Activated T-helper 9 cell treated with anti-CD3 and anti-CD28 coated beads, Interleukin-2, amount 50 U/mL, for 16 hours (primary cell): ENCODE data around the gene SERPINB5.

ENCODE experiments used
- DNase-seq: peaks from one replicate; pipeline ENCODE4 v3.0.0-alpha.2; 2020; ENCODE audit warnings: low read depth

Gene SERPINB5

DNA sequence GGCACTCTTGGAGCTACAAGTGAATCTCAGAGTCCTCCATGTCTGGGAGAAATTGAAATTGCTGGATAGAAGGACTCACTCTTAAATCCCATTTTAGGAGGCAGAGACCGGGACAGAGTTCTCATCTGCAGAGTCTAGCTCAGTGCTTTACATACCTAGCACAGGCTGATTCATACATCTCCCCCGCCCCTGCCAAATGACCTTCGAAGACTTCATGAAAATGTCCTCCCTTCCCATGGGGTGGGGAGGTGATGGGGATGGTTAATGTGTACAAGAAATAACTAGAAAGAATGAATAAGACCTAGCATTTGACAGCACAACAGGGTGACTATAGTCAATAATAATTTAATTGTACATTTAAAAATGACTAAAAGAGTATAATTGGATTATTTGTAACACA is 8.2 kb upstream of the SERPINB5 start:
- no peak for DNase-seq

DNA sequence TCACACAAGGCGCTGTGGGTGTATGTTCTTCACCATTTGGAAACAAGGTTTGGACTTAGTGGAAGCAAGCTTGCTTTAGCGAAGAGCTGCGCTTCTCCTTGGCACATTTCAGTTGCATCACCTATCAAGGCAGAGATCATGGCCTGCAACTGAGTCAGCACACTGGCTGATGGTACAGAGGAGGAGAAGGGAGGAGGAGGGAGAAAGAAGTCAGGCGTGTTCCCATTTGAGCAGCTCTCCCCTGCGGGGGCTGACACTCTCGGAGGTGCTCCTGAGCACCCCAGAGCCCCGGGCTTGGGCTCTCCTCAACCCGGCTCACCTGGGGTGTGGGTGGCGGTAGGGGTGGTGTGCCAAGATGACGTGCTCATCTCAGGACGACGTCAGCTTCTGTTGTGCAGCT is 6.0 kb upstream of the SERPINB5 start:
- DNase-seq: no peak

DNA sequence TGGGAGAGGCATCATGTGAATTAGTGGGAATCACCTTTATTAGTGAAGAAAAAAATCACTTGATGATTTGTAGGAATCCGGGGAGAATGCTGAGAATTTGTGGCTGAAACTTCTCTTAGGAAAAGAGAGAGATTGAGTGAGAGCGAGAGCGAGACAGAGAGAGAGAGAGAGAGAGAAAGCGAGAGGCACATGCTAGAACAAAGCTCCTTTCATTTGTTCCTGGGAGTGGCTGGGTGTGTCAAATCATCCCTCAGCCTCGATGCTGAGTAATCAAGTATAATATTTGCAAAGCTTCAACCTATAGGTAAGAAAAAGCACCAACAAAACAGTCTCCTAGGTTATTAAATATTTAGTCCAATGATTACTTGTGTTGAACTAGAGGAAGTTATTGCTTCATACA is 4.4 kb upstream of the SERPINB5 start:
- DNase-seq: no peak

DNA sequence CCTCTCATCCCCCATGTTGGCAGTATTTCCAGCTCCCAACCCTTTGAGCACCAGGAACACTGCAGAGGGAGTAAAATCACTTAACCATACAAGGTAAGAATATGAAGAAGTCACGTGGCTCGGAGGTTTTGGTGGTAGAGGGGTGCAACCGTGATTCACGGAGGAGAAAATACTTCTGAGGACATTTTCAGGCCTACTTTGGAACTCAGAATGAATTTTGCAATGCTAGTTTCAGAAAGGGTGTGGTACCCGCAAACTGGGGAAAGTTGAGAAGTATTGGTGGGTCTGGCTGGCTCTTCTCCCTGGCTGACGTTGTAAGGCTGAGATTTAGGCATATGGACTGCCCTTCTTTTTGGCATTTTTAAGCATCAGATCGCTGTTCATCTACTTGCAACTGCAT is 442 bp downstream of the SERPINB5 start:
- DNase-seq: no peak

DNA sequence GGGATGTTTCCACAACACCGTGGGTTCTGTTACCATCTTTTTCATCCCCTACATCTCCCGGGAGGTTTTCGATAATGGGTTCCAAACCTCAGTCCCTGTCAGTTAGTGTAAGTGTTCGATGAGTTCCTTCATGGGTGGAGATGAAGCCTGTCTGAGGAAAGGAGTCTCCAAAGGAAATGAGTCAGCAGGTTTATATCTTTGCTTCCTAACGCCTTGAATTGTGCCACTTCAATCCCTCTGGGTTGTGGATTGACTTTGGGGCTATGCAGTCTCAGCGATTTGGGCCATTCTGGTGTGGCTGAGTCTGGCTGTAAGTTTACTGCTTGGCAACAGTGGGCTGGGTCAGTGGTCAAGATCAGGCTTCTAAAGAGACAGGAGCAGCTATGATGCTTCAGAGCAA is 1.2 kb downstream of the SERPINB5 start:
- no peak for DNase-seq

DNA sequence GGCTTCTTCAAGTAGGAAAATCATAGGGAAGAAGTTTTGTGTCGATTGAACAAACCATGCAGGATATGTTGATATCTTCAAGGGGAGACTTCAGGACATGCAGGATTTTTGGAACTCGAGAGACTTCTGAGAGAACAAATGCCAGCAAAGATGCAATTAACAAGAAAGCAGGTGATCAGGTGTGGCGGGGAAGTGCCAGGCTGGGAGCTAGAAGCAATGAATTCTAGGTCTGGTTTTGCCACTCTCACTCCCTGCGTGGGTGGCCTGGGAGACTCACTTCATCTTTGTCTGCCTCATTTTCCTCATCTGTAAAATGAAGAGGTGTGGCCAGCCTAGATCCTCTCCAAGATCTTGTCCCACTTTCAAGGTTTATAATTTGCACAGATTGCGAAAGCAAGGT is 3.1 kb downstream of the SERPINB5 start:
- no peak for DNase-seq

DNA sequence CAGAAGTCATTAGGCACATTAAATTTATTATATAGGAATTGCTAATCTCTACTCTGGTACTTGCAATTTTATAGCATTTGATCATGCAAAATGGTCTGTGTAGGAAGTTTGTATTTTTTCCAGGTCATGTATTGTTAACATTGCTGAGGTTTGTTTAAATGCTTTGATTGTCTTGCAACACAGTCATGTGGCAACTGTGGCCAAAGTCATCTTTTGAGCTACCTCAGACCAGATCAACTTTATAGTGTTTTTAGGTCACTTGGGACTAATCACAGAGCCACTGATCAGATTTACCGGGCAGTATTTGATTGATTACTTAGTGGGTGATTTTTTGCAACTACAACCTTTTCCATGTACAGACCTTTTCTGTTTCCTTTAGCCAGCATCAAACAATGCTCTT is 3.7 kb downstream of the SERPINB5 start:
- no peak for DNase-seq

DNA sequence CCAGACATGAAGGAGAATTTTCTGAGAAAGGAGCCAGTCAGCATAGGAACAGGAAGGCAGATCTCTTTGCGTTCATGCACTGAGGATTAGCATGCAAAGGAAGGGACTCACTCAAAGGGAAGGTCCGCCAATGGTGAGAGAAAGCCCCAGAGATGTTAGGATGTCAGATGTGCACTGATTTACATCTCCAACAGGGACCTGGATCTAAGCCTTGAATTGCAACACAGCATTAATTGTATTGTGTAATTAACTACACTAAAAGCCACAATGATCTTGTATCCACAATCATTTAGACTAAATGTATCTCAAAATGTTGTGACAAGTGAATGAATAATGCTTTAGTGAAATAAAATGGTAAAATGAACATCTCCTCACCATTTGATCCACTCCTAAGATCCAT is 4.2 kb downstream of the SERPINB5 start:
- no peak for DNase-seq

DNA sequence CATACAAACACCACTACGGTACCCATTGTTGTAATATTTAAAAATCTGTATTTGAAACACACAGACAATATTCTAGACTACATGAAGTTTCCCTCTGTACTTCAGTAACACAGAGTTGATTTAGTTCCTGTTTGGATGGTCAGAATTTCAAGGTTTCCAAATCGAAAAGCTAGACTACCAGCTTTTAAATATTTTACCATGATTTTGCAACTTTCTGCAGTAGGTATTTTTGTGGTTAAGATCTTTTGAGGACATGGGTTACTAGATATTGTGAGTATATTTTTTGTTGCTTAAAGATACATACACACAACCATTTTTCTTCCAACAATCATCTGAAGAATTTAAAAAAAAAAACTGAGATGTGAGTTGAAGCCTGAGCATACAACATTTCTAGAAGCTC is 10.9 kb downstream of the SERPINB5 start:
- no peak for DNase-seq

DNA sequence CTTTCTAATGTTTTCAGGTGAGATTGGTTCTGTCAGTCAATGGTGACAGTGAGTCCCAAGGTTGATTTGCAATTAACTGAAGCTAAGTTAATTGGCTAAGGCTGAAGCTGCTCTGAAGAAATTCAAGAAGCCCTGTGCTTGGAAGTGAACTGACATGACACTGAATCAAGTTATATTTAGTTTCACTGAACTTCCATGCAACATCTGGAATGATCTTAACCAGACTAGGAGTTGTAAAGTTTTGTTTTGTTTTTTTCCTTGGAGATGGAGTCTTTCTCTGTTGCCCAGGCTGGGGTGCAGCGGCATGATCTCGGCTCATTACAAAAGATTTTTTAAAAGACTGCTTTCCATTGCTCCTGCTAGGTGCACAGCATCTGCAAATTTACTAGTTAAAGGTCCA is 11.4 kb downstream of the SERPINB5 start:
- DNase-seq: no peak

DNA sequence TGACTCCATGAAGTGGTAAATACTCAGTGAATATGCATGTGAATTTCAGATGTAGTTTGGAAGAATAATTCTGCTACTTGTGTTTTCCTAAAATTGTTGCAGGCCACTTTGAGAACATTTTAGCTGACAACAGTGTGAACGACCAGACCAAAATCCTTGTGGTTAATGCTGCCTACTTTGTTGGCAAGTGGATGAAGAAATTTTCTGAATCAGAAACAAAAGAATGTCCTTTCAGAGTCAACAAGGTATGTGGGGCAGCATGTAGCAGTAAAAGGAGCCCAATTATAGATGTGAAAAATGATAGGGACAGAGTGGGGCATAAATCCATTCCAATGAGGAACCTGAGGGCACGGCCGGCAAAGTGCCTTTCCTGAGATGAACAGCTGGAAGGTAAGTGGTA is 16.1 kb downstream of the SERPINB5 start:
- no peak for DNase-seq

DNA sequence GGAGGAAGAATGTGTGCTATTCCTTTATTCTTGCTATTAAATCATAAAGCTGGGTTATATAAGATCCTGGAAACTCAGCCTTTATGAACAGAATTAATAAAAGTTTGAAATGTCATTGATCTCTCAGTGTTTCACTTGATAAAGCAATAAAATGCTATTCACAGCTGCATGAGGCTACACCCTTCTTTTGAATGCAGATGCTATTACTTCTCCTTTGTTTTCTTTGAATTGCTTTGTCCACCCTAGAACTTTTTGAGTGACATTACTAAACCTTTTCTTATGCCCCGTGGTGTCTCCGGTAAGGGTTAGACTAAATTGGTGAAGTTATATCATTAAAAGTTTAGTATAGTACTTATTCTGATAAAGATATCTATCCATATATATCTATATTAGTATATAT is 18.9 kb downstream of the SERPINB5 start:
- no peak for DNase-seq

DNA sequence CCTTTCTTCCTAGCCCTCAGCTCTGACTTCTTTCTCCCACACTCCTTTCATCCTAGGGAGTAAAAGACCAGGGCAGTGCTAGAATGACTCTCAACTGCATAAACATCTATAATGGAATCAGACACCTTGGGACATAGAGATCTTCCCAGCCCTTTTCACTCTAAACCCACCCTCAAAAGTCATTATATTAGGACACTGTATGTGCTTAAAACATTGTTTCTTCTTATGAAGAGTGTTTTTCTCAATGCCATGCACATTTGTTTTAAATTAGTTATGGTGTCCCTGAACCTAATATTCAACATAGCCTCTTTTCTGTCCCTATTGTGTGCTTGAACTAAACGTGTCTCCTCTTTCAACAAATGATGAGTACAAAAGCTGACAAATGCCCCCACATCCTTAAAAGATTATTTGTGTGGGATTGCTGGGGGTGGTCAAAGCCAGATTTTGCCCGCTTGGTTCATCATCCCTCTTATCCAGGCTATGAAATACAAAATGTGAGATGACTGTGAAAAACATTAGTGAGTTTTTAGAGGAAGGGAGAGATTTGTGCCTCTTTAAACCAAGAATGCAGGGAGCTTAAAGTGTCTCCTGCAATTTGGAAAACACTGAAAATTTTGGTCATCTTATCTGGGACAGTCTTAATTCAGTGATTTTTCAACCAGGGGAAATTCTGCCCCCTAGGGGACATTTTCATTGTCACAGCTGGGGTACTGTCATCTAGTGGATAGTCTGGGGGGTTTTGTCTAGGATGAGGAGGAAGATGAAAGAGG is 29.0 kb downstream of the SERPINB5 start:
- no peak for DNase-seq

DNA sequence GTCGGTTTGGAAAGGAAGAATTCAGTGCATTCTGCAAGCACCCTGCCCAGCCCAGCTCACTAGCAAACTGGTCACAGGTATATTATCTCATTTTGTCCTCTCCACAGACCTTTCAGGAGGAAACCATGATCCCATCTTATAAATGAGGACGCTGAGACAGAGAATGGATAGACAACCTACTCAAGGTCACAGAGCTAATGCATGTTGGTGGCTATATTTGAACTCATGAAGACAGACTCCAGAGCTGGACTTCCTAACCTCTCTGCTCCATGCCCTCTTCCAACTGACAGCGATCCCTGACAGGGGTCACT is 29.5 kb downstream of the SERPINB5 start:
- DNase-seq: no peak

DNA sequence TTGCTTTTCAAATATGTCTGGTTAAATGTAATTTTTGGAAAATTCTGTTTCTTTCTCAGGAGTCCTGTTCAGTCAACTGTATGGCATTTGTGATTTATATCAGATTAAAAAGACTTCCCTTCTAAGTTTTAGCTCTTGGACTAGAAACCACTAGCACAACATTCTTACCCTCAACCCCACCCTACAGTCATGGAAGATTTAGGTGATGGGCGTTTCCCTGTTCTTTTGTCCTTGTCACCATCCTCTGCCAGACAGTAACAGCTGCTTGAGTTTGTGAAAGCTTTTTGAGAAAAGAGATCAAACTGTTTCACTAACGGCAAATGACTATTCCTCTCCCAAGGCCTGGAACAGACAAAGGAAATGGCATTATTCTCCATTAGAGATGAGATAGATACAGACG is 31.8 kb downstream of the SERPINB5 start:
- no peak for DNase-seq

DNA sequence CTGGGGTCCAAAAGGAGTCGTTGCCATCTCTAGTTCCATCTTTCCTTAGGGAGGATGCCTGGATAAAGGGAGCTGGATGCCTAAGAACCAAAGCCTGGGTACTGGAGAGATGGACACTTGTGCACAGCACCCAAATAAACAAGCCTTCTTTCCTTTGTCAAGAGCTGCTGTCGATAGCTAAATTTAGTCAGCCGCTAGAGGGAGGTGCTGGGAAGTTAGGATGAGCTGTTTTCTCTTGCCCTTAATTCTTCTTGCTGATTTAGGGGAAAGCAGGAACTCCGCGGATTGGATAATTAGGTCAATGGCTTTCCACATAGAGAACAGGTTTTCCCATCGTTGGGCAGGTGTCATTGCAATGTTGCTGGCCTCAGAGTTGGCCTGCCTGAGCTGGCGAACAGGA is 34.5 kb downstream of the SERPINB5 start:
- no peak for DNase-seq

DNA sequence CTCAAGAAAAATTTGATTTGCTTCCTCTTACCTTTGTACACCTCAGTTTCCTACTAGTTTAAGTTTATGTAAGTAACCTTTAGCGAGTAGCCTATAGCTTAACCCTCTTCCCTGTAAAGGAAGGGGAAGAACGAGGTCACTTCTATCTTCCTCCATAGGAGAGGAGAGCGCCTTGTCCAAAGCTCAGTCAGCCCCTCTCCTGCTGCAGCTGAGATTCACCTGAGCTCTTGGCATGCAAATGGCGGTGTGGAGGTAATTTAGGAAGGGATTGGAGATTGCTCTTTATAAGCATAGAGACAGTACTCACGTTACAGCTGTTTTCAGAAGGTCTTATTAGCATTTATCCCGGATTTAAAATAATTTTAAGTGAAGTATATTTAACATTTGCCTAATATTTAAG is 37.6 kb downstream of the SERPINB5 start:
- DNase-seq: no peak

DNA sequence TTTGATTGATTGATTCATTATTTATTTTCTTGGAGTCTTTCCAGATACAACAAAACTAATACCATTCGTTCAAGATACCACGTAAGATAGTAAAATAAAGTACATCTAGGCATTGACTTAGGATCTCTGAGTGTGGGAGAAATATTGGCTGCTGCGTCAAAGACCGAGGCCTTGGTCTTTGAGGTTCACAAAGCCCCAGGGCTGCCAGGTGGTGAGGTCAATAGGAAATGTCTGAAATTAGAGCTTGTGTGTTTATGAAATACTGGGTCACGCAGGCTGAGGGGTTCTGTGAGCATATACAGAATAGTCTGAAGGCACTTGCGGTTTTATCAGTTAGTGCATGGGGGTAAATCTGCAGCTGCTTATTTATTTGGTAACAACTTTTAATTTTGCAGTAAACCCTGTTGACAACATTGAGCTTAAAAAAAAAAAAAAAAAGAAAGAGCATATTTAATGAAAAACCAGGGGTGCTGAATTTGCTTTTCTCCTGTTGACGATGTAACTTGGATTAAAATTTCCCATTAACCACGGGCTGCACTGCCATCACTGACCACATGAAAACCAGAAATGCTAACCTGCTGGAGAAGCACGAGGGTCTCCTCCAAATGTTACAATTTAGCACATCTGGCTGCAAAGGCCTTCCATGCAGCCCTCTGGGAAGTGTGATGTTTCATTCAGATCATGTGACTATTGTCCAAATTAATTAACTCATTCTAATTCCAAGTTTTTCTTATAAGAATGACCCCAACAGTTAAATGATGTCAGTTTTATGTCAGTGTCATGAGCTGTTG is 38.3 kb downstream of the SERPINB5 start:
- DNase-seq: no peak

DNA sequence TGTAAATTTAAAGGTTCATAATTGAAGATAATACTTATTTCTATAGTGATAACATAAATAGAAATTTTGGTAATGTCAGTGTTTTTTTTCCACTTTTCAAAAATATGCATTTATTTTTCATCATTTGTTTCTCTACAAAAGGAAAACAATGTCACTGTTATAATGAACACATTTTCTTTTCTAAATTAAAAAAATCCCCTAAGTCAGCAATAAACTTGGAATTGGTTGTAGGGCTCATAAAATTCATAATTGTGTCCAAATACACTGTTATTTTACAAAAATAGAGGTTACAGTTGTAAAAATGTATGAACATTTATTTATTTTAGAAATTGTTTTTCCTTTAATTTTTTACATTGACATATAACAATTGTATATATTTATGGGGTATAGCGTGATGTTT is 39.0 kb downstream of the SERPINB5 start:
- DNase-seq: no peak

DNA sequence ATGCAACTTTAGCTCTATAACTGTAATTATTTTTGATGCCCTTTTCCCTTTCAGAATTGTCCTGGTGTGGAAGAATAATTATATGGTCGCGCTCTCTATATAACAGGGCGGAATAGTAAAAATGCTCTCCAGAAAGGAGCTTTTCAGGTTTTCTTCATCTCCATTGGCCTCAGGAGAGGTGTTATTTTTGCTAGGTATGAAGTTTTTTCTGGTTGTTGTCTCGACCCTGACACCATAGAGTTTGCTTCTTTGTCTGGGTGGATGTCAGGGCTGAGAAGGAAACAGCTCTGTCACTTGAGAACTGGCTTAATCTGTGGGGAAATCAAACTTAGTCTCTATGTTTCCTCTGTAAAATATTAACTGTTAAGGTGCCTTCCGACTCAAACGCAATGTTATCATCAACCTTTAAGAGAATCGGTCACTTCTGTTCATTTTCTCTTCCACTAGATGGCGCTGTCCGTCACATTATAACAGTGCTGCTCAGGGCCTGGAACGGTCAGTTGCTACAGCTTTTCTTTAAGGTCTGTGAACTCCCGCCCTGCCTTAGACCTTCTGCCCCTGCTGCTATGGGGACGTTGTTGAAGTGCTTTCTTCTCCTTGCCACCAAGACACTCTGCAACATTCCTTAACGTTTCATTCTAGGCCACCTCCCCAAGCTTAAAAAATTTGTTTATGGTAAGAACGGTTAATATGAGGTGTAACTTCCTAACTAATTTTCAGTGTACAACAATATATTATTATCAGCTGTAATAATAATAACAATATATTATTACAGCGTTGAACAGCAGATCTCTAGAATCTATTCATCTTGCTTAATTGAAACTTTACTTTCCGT is 41.6 kb downstream of the SERPINB5 start:
- peak; percentile 7 for DNase-seq

DNA sequence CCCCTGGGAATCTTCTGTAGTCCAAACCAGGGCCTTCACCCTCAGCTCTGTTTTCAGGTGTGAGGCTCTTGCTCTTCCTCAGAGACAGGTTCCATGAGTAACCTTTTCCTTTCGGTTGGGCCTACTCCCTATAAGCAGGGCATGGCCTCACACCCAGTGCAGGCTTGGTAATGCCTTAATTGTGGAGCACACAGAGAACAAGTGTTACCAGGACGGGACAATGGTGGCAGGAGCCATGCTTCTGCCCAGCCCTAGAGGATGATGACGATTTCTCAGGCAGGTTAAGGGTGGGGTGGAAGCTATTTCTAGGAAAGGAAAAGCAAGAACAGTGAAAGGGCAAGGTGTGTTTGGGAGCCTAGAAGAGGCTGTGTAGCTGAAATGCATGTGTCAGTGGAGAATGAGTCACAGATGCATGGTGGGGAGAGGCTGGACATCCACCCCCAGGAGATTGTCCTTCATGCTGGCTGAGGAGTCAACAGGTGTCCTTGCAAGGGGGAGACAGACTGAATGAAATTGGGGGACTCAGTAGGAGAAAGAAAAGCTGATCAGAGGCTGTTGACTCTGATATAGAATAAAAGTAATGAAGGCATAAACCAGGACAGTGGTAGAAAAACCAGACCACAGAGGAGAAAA is 43.4 kb downstream of the SERPINB5 start:
- no peak for DNase-seq

DNA sequence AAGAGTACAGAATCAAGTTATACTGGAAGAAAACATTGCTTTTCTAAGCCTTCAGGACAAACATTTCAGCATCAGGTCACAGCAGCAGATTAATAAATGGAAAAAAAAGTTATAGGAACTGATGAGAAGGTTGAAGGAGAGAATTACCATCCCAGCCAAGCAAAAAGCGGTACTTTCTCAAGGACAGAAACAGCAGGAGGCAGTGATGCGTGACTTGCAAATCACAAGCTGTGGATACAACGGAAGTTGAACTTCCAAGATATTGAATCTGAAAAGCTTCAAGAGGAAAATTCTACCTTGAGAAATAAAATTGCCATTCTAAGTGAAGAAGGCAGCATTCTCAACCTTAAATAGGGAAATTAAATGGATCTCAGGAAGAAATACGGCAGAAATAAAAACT is 46.9 kb downstream of the SERPINB5 start:
- DNase-seq: no peak

DNA sequence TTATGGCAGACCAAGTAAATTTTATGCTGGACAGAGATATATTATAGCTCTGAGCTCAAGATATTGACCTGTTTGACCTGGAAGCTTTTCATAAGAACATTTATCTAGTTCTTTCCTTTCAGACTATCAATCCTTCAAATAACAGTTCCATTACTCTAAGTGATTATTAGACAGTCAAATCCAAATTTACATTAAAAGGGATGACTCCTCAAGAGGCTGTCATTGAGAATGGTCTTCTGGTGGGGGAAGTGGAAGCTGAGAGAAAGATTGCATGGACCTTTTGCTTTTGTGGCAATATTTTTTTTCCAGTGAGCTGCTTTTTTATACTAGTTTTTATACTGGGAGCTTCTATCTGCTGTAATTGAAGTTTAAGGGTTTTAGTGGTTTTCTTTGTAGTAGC is 50.5 kb downstream of the SERPINB5 start:
- DNase-seq: no peak
